PC-9 (cell line): ENCODE results near the gene RGL2. TPM values are rescaled to one million over a fixed set of nuclear protein-coding genes. Genes with fewer than 3 reads are reported as not detected.

ENCODE experiments used
- BruUV-seq: library from RNA; stranded (reverse); fragments of 400-500 nt; replicated peaks from 2 replicates; lab custom pipeline; 2021; lab: Mats Ljungman, UMichigan
- CTCF ChIA-PET: fragments of 300-600 bp; sonication (Branson Sonifier 250); formaldehyde crosslinking; loops from one replicate; lab custom pipeline; 2022; ENCODE audit warnings: antibody characterized with exemption; lab: Charles Lee
- POLR2A ChIA-PET: fragments of 300-600 bp; sonication (Branson Sonifier 250); formaldehyde crosslinking; loops from one replicate; lab custom pipeline; 2022; ENCODE audit warnings: antibody characterized with exemption; ENCODE audit not compliant: unreplicated experiment; lab: Charles Lee
- DNase-seq, 2 experiments: peaks; one replicate each; pipeline versions ENCODE4 v3.0.0 to v3.0.0-alpha.2; 2015 to 2022; ENCODE audit warnings: mixed read lengths in 1 of 2
- H2AFZ ChIP-seq: fragments of 200-600 bp; sonication (generic); 2 replicates; pipeline ENCODE4 v1.8.1; 2017; ENCODE audit warnings: antibody characterized with exemption
- H3F3A ChIP-seq: fragments of 200-600 bp; sonication (generic); 2 replicates; pipeline ENCODE4 v1.8.1; 2017; ENCODE audit warnings: antibody characterized with exemption, mild to moderate bottlenecking, low read depth; ENCODE audit not compliant: insufficient read depth
- H3K27ac ChIP-seq: fragments of 200-600 bp; sonication (generic); 2 replicates; pipeline ENCODE4 v1.6.1; 2016; ENCODE audit warnings: mixed run types
- H3K27me3 ChIP-seq: fragments of 200-600 bp; sonication (generic); 2 replicates; pipeline ENCODE4 v1.6.1; 2016; ENCODE audit warnings: low read depth, mixed run types; ENCODE audit not compliant: insufficient read depth
- H3K36me3 ChIP-seq: fragments of 200-600 bp; sonication (generic); 2 replicates; pipeline ENCODE4 v1.6.1; 2016; ENCODE audit warnings: low read depth, mixed run types
- H3K4me1 ChIP-seq: fragments of 200-600 bp; sonication (generic); replicated peaks from 2 replicates; pipeline ENCODE4 v1.6.1; 2016; ENCODE audit warnings: mixed run types; ENCODE audit not compliant: insufficient read depth
- H3K4me2 ChIP-seq: fragments of 200-600 bp; sonication (generic); 2 replicates; pipeline ENCODE4 v1.6.1; 2017; ENCODE audit warnings: mixed run types
- H3K4me3 ChIP-seq: fragments of 200-600 bp; sonication (generic); 2 replicates; pipeline ENCODE4 v1.6.1; 2016; ENCODE audit warnings: mixed run types
- H3K79me2 ChIP-seq: fragments of 200-600 bp; sonication (generic); 2 replicates; pipeline ENCODE4 v1.6.1; 2017; ENCODE audit warnings: low read depth, mixed run types
- H3K9me2 ChIP-seq: fragments of 200-600 bp; sonication (generic); 2 replicates; pipeline ENCODE4 v1.8.1; 2017; ENCODE audit warnings: mild to moderate bottlenecking; ENCODE audit not compliant: insufficient read depth
- H3K9me3 ChIP-seq: fragments of 200-600 bp; sonication (generic); 2 replicates; pipeline ENCODE4 v1.8.1; 2016; ENCODE audit warnings: low read depth; ENCODE audit not compliant: insufficient read depth
- H4K20me1 ChIP-seq: fragments of 200-600 bp; sonication (generic); 2 replicates; pipeline ENCODE4 v1.8.1; 2017; ENCODE audit not compliant: insufficient read depth
- EZH2 ChIP-seq: fragments of 200-600 bp; sonication (generic); IDR thresholded peaks from 2 replicates; pipeline ENCODE4 v1.8.0; 2017; ENCODE audit warnings: antibody characterized with exemption, low read depth
- intact Hi-C: fragments of 100-400 bp; cut with micrococcal nuclease; formaldehyde crosslinking; loops from one replicate; pipeline ENCODE4 v1.10.0; 2022; ENCODE audit not compliant: unreplicated experiment
- total RNA-seq: library from RNA; stranded (reverse); gene quantifications from 2 replicates; pipeline ENCODE4 v1.2.3, GENCODE V29; 2021
- TF ChIP-seq, protein P1 (sequence below): fragments of 200-600 bp; sonication (generic); conservative IDR thresholded peaks from 2 replicates; pipeline ENCODE4 v1.6.1; 2017; ENCODE audit warnings: mixed run types, antibody characterized with exemption, mild to moderate bottlenecking, moderate library complexity

RGL2 gene
- total RNA-seq, 1 experiment from 2014 or later: 102 TPM

DNA sequence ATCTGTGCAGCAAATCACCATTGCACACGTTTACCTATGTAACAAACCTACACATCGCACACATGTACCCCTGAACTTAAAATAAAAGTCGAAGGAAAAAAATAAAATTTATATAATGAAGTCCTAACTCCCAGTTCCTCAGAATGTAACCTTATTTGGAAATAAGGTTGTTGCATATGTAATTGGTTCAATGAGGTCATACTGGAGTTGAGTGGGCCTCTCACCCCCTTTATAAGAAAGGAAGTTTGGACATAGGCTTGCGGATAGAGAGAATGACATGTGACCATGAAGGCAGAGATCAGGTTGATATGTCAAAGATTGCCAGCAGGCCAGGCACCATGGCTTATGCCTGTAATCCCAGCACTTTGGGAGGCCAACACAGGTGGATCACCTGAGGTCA, 34.9 kb upstream of the RGL2 start:
- POLR2A ChIA-PET: interaction anchor here (0.7 kb wide), 1 partner anchor 31 kb away, joined by 20 read pairs; no protein-coding TSS in a partner anchor
- H3K4me1 ChIP-seq: no peaks in the 10 kb centered on the region
- no peak overlapping the region for H3K4me2 ChIP-seq
- no peaks in the 10 kb centered on the region for H3F3A ChIP-seq
- no peak for TF ChIP-seq EZH2
- TF ChIP-seq, protein P1, sequence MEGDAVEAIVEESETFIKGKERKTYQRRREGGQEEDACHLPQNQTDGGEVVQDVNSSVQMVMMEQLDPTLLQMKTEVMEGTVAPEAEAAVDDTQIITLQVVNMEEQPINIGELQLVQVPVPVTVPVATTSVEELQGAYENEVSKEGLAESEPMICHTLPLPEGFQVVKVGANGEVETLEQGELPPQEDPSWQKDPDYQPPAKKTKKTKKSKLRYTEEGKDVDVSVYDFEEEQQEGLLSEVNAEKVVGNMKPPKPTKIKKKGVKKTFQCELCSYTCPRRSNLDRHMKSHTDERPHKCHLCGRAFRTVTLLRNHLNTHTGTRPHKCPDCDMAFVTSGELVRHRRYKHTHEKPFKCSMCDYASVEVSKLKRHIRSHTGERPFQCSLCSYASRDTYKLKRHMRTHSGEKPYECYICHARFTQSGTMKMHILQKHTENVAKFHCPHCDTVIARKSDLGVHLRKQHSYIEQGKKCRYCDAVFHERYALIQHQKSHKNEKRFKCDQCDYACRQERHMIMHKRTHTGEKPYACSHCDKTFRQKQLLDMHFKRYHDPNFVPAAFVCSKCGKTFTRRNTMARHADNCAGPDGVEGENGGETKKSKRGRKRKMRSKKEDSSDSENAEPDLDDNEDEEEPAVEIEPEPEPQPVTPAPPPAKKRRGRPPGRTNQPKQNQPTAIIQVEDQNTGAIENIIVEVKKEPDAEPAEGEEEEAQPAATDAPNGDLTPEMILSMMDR: no peak
- H3K9me2 ChIP-seq: no peaks in the 10 kb centered on the region
- no peaks in the 10 kb centered on the region for H3K27me3 ChIP-seq
- no peak overlapping the region for H2AFZ ChIP-seq
- no peak overlapping the region for H3K27ac ChIP-seq
- DNase-seq: no peak
- H3K36me3 ChIP-seq: no peaks in the 10 kb centered on the region
- CTCF ChIA-PET: no interaction called here
- no peak overlapping the region for H3K4me3 ChIP-seq
- no peaks in the 10 kb centered on the region for H4K20me1 ChIP-seq
- H3K79me2 ChIP-seq: no peaks in the 10 kb centered on the region
- BruUV-seq: no TSS peak
- intact Hi-C loops: no loop called here
- H3K9me3 ChIP-seq: no peaks in the 10 kb centered on the region

DNA sequence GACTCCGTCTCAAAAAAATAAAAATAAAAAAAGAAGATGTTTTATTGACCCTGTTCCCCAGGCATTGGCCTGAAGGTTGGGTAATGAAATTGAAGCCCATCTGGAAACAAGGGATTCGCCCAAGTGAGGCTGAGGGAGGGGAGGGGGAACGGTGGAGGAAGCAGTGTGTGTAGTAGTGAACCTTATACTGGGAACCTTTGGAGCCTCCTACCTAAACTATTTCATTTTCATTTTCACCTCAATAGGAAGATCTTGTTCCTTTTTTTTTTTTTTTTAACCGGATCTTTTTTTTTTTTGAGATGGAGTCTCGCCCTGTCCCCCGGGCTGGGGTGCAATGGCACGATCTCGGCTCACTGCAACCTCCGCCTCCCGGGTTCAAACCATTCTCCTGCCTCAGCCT, 32.0 kb upstream of the RGL2 start:
- no peaks in the 10 kb centered on the region for H3K4me1 ChIP-seq
- TF ChIP-seq EZH2: no peak
- TF ChIP-seq, protein P1: no peak
- H3K27ac ChIP-seq: no peak overlapping the region
- H4K20me1 ChIP-seq: no peaks in the 10 kb centered on the region
- no peaks in the 10 kb centered on the region for H3F3A ChIP-seq
- no peak overlapping the region for H3K4me3 ChIP-seq
- POLR2A ChIA-PET: no interaction called here
- H3K9me2 ChIP-seq: no peaks in the 10 kb centered on the region
- no peak overlapping the region for H2AFZ ChIP-seq
- BruUV-seq: no TSS peak
- DNase-seq: no peak
- CTCF ChIA-PET: no interaction called here
- H3K79me2 ChIP-seq: no peaks in the 10 kb centered on the region
- no peaks in the 10 kb centered on the region for H3K36me3 ChIP-seq
- intact Hi-C loops: no loop called here
- no peaks in the 10 kb centered on the region for H3K9me3 ChIP-seq
- no peaks in the 10 kb centered on the region for H3K27me3 ChIP-seq
- H3K4me2 ChIP-seq: no peak overlapping the region

- no peak for DNase-seq
- TF ChIP-seq, protein P1: no peak
- TF ChIP-seq EZH2: no peak
- H2AFZ ChIP-seq: no peak overlapping the region
- H3K27ac ChIP-seq: no peak overlapping the region
- CTCF ChIA-PET: no interaction called here
- no TSS peak for BruUV-seq
- no peaks in the 10 kb centered on the region for H3K36me3 ChIP-seq
- no peaks in the 10 kb centered on the region for H3K9me3 ChIP-seq
- no peaks in the 10 kb centered on the region for H3K9me2 ChIP-seq
- POLR2A ChIA-PET: no interaction called here
- H4K20me1 ChIP-seq: no peaks in the 10 kb centered on the region
- H3K4me1 ChIP-seq: peaks cover 4% of the 10 kb centered on the region
- no peaks in the 10 kb centered on the region for H3K79me2 ChIP-seq
- no peak overlapping the region for H3K4me2 ChIP-seq
- H3K27me3 ChIP-seq: no peaks in the 10 kb centered on the region
- intact Hi-C loops: no loop called here
- no peak overlapping the region for H3K4me3 ChIP-seq
- H3F3A ChIP-seq: 0 out of 2 replicates have a peak, but pooled peaks cover 3% of the 10 kb centered on the region
These were observed 30.3 kb upstream of the RGL2 start for GRCh38 chr6:33329058-33329457.
